Measurements from ENCODE around the gene DLG2. TPM values are rescaled to one million over a fixed set of nuclear protein-coding genes. Genes with fewer than 3 reads are reported as not detected.

DLG2 gene
- polyA plus RNA-seq, 1 experiment = 0.68 TPM

DNA sequence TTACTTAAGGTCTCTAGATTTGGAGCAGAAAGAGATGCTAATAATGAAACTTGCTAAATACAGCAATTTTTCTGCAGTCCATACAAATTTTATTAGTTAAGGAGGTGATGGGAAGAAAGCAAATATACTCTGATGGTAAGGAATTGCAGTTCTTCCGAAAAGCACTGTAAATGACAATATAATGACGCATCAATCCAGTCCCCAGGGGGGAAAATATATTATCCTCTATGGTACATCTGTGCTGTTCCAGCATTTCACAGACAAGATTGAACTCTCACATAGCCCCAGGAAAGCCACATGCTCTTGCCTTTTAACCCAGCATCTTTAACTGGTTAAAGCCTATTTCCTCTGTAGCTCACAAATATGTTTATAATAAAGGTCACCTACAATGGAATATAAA, 1924.3 kb downstream of the DLG2 start:
- no peaks in the 10 kb centered on the region for H3K9me3 ChIP-seq (ENCODE audit: control insufficient read depth, insufficient read depth, low read length)
- H3K27me3 ChIP-seq (ENCODE audit: control insufficient read depth, insufficient read depth, low read length) = no peaks in the 10 kb centered on the region
- ChIA-PET POLR2A (no interaction called here), CTCF (no interaction called here)
- H3K4me3 ChIP-seq (ENCODE audit: low read depth, low read length) = no peak overlapping the region
- TF ChIP-seq, protein P1, sequence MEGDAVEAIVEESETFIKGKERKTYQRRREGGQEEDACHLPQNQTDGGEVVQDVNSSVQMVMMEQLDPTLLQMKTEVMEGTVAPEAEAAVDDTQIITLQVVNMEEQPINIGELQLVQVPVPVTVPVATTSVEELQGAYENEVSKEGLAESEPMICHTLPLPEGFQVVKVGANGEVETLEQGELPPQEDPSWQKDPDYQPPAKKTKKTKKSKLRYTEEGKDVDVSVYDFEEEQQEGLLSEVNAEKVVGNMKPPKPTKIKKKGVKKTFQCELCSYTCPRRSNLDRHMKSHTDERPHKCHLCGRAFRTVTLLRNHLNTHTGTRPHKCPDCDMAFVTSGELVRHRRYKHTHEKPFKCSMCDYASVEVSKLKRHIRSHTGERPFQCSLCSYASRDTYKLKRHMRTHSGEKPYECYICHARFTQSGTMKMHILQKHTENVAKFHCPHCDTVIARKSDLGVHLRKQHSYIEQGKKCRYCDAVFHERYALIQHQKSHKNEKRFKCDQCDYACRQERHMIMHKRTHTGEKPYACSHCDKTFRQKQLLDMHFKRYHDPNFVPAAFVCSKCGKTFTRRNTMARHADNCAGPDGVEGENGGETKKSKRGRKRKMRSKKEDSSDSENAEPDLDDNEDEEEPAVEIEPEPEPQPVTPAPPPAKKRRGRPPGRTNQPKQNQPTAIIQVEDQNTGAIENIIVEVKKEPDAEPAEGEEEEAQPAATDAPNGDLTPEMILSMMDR (IDR thresholded peaks at IDR 0.05; ENCODE audit: low read depth, low read length) = no peak
- no peak for DNase-seq (ENCODE audit: low read depth, low spot score)
- no peak overlapping the region for H3K27ac ChIP-seq (ENCODE audit: low read depth, low read length)

DNA sequence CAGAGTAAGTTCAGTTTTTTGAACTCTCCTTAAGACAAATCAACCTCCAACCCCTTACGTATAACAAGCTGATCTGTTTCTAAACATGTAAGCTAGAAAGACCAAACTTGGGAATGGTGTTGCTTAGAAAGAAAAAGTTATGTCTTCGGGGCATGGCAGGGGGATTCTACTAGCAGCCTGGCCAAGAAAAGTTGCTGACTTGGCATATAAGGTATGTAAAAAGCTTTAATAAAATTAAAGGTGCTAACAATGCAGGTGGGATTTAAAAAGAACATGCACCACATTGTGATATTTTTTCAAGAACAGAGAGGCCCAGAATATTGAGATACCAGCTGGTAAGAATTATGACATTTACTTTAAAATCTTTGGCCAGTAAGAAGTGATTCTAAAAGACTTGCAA, 1929.6 kb downstream of the DLG2 start:
- TF ChIP-seq, protein P1 (IDR thresholded peaks at IDR 0.05; ENCODE audit: low read depth, low read length) = no peak
- POLR2A ChIA-PET = no interaction called here
- Histone ChIP-seq H3K9me3 (ENCODE audit: control insufficient read depth, insufficient read depth, low read length) (no peaks in the 10 kb centered on the region), H3K27me3 (ENCODE audit: control insufficient read depth, insufficient read depth, low read length) (no peaks in the 10 kb centered on the region), H3K4me3 (ENCODE audit: low read depth, low read length) (no peak overlapping the region), H3K27ac (ENCODE audit: low read depth, low read length) (no peak overlapping the region)
- no peak for DNase-seq (ENCODE audit: low read depth, low spot score)
- CTCF ChIA-PET = no interaction called here

DNA sequence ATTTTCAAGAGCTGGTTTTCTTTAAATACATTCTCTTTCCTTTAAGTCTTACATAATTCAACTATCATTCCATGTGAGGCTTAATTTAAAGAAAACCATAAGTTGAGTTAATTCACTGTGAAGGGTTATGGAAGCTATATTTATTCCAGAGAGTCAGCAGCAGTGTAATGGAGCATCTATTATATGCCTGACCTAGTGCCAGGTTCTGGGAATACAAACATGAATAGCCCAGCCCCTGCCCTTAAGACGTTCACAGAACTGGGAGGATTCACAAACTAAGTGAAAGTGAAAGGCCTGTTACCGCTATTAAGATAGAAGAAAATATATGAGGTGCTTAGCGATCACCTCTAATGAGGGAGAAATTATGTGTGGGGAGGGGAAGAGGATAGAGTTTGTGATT, 1932.1 kb downstream of the DLG2 start:
- Histone ChIP-seq H3K4me3 (ENCODE audit: low read depth, low read length) (no peak overlapping the region), H3K9me3 (ENCODE audit: control insufficient read depth, insufficient read depth, low read length) (no peaks in the 10 kb centered on the region), H3K27me3 (ENCODE audit: control insufficient read depth, insufficient read depth, low read length) (no peaks in the 10 kb centered on the region), H3K27ac (ENCODE audit: low read depth, low read length) (no peak overlapping the region)
- no peak for DNase-seq (ENCODE audit: low read depth, low spot score)
- TF ChIP-seq, protein P1 (IDR thresholded peaks at IDR 0.05; ENCODE audit: low read depth, low read length) = no peak
- CTCF ChIA-PET = interaction anchor here (0.5 to 1.3 kb wide), 2 partner anchors 28 to 144 kb away, joined by 3 read pairs; no protein-coding TSS in a partner anchor
- POLR2A ChIA-PET = no interaction called here

DNA sequence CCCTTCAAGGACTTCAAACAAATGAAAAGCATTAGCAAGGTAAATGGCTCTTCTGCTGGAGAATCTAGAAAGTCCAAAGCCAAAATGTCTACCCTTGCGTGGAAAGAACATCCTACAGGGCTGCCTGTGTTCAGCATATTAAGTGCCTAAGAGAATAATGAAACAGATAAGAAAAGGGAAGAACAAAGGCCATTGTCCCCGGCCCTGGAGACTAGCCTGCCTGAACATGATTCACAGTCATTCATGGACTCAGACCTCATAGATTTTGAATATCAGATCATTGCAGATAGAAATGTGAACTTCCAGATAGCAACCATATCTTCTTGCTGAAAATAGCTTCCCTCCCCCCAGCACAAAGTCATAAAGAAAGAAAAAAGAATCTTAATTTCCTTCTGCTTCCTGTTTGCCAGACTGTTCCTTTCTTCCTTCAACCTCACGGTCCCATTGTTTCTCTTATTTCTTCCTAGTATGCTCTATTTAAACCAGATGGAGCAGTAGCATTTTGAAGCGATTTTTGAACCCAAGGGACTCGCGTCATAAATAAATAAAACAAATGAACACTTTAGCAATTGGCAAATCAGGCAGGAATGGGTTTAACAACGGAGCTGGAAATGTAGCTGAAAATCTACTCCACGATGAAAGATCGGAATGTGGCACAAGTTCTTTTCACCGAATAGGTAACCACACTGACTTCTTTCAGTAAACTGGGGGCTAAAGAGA, 1932.8 kb downstream of the DLG2 start:
- Histone ChIP-seq H3K4me3 (ENCODE audit: low read depth, low read length) (no peak overlapping the region), H3K27me3 (ENCODE audit: control insufficient read depth, insufficient read depth, low read length) (no peaks in the 10 kb centered on the region), H3K27ac (ENCODE audit: low read depth, low read length) (no peak overlapping the region), H3K9me3 (ENCODE audit: control insufficient read depth, insufficient read depth, low read length) (no peaks in the 10 kb centered on the region)
- TF ChIP-seq, protein P1 (IDR thresholded peaks at IDR 0.05; ENCODE audit: low read depth, low read length) = no peak
- ChIA-PET CTCF (interaction anchor here (0.6 to 1.3 kb wide), 2 partner anchors 29 to 130 kb away, joined by 3 read pairs; no protein-coding TSS in a partner anchor), POLR2A (no interaction called here)
- DNase-seq (ENCODE audit: low read depth, low spot score) = no peak

DNA sequence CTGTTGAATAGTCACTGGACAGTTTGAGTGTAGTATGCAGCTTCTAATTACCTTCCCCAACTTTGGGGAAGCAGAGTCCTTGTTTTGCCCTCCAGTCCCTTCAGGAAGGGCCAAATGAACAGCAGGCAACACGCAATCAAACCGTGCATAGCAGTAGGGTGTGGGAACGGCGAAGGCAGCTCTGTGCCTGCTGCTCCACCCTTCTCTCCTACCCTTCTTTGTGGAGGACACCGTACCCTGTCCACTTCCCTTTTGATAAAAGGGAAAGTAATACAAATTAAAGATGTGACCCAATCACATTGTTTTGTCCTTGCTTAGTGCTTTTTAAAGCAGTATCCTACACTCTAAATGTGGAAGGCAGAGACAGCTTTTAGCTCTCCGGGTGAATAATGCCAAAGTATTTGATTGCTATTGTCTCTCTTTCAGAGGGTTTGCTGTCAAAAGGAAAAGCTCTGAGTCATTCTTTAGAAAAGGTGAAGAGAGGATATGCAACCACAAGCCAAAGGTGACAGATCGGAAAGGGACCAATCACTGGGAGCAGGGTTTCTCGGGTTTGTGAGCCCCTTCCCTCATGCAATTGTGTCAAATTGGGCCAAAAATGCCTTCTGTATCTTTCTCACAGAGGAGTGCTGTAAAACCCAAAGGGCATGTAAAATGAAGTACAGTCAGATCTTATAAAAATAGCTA, 1933.7 kb downstream of the DLG2 start:
- no peak for DNase-seq (ENCODE audit: low read depth, low spot score)
- TF ChIP-seq, protein P1 (IDR thresholded peaks at IDR 0.05; ENCODE audit: low read depth, low read length) = no peak
- ChIA-PET POLR2A (no interaction called here), CTCF (interaction anchor here (0.6 to 0.8 kb wide), 2 partner anchors 401 to 607 kb away, joined by 3 to 4 read pairs; no protein-coding TSS in a partner anchor)
- no peak overlapping the region for H3K4me3 ChIP-seq (ENCODE audit: low read depth, low read length)
- no peaks in the 10 kb centered on the region for H3K27me3 ChIP-seq (ENCODE audit: control insufficient read depth, insufficient read depth, low read length)
- no peaks in the 10 kb centered on the region for H3K9me3 ChIP-seq (ENCODE audit: control insufficient read depth, insufficient read depth, low read length)
- no peak overlapping the region for H3K27ac ChIP-seq (ENCODE audit: low read depth, low read length)
